ENCODE data around the gene ARHGAP29.

ARHGAP29 gene

GRCh38 chr1:94259635-94260289 lies 22.4 kb upstream of the ARHGAP29 start:
- no peak for DNase-seq (ENCODE audit: low read depth in 2 of 2)

- no peak for DNase-seq (ENCODE audit: low read depth in 2 of 2)
Observed at GRCh38 chr1:94258873-94259331, 21.5 kb upstream of the ARHGAP29 start.

GRCh38 chr1:94257444-94257843 lies 20.1 kb upstream of the ARHGAP29 start:
- DNase-seq (ENCODE audit: low read depth in 2 of 2): no peak

GRCh38 chr1:94255476-94255875 lies 18.1 kb upstream of the ARHGAP29 start:
- DNase-seq (ENCODE audit: low read depth in 2 of 2): no peak

- no peak for DNase-seq (ENCODE audit: low read depth in 2 of 2)
Observed at GRCh38 chr1:94254073-94254810, 16.9 kb upstream of the ARHGAP29 start.

GRCh38 chr1:94253456-94254017 lies 16.2 kb upstream of the ARHGAP29 start:
- no peak for DNase-seq (ENCODE audit: low read depth in 2 of 2)

GRCh38 chr1:94250341-94250740 lies 13.0 kb upstream of the ARHGAP29 start:
- no peak for DNase-seq (ENCODE audit: low read depth in 2 of 2)

GRCh38 chr1:94248956-94249688 lies 11.7 kb upstream of the ARHGAP29 start:
- no peak for DNase-seq (ENCODE audit: low read depth in 2 of 2)

- peak; percentile 27 to 28 for DNase-seq (ENCODE audit: low read depth in 2 of 2)
Observed at GRCh38 chr1:94247138-94248094, 10.0 kb upstream of the ARHGAP29 start.

- no peak for DNase-seq (ENCODE audit: low read depth in 2 of 2)
Observed at GRCh38 chr1:94246692-94247137, 9.3 kb upstream of the ARHGAP29 start.

GRCh38 chr1:94245747-94246438 lies 8.5 kb upstream of the ARHGAP29 start:
- DNase-seq (ENCODE audit: low read depth in 2 of 2): no peak

GRCh38 chr1:94244816-94245215 lies 7.4 kb upstream of the ARHGAP29 start:
- DNase-seq (ENCODE audit: low read depth in 2 of 2): no peak

GRCh38 chr1:94243665-94244064 lies 6.3 kb upstream of the ARHGAP29 start:
- no peak for DNase-seq (ENCODE audit: low read depth in 2 of 2)

GRCh38 chr1:94240822-94241221 lies 3.4 kb upstream of the ARHGAP29 start:
- DNase-seq (ENCODE audit: low read depth in 2 of 2): no peak

GRCh38 chr1:94239796-94240195 lies 2.4 kb upstream of the ARHGAP29 start:
- DNase-seq (ENCODE audit: low read depth in 2 of 2): no peak

GRCh38 chr1:94239051-94239450 lies 1.7 kb upstream of the ARHGAP29 start:
- no peak for DNase-seq (ENCODE audit: low read depth in 2 of 2)

GRCh38 chr1:94236630-94237290 lies 624 bp downstream of the ARHGAP29 start:
- no peak for DNase-seq (ENCODE audit: low read depth in 2 of 2)

- no peak for DNase-seq (ENCODE audit: low read depth in 2 of 2)
Observed at GRCh38 chr1:94236013-94236491, 1.3 kb downstream of the ARHGAP29 start.

GRCh38 chr1:94235189-94236012 lies 2.0 kb downstream of the ARHGAP29 start:
- DNase-seq (ENCODE audit: low read depth in 2 of 2): no peak
